Measurements from ENCODE around the gene CSRNP3.

DNA sequence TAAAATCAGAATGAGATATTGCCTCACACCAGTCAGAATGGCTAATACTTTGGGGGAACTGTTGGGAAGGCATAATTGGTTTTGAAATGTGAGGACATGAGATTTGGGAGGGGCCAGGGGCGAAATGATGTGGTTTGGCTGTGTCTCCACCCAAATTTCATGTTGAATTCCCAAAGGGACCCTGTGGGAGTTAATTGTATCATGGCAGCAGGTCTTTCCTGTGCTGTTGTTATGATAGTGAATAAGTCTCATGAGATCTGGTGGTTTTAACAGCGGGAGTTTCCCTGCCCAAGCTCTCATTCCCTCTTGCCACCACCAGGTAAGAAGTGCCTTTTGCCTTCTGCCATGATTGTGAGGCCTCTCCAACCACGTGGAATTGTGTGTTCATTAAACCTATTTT, 59.6 kb downstream of the CSRNP3 start:
- TF ChIP-seq, protein P1, sequence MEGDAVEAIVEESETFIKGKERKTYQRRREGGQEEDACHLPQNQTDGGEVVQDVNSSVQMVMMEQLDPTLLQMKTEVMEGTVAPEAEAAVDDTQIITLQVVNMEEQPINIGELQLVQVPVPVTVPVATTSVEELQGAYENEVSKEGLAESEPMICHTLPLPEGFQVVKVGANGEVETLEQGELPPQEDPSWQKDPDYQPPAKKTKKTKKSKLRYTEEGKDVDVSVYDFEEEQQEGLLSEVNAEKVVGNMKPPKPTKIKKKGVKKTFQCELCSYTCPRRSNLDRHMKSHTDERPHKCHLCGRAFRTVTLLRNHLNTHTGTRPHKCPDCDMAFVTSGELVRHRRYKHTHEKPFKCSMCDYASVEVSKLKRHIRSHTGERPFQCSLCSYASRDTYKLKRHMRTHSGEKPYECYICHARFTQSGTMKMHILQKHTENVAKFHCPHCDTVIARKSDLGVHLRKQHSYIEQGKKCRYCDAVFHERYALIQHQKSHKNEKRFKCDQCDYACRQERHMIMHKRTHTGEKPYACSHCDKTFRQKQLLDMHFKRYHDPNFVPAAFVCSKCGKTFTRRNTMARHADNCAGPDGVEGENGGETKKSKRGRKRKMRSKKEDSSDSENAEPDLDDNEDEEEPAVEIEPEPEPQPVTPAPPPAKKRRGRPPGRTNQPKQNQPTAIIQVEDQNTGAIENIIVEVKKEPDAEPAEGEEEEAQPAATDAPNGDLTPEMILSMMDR (IDR thresholded peaks at IDR 0.05): no peak
- no peak for TF ChIP-seq POLR2A (IDR thresholded peaks at IDR 0.05)

Data from right lobe of liver (tissue), 4 donors.